CD14-positive monocyte (primary cell): Measurements from ENCODE around the gene PKP4. TPM values are rescaled to one million over a fixed set of nuclear protein-coding genes. Genes with fewer than 3 reads are reported as not detected.

ENCODE experiments used
- DNase-seq, 3 donors: peaks; one replicate each; pipeline ENCODE4 v3.0.0-alpha.2; 2011 to 2022
- H2AFZ ChIP-seq: 2 replicates; pipeline ENCODE4 v1.6.0; 2012; ENCODE audit warnings: mild to moderate bottlenecking, low read depth, low read length, inconsistent platforms; ENCODE audit not compliant: insufficient read depth, poor library complexity, severe bottlenecking
- H3K27ac ChIP-seq, 2 donors: 1 replicate in 1 of 2; 2 replicates in 1 of 2; pipeline ENCODE4 v1.5.1; 2012 to 2013; ENCODE audit warnings: low read length in 2 of 2, control low read depth in 1 of 2, inconsistent platforms in 1 of 2, low read depth in 1 of 2, mild to moderate bottlenecking in 1 of 2
- H3K27me3 ChIP-seq, 2 donors: one replicate each; pipeline versions ENCODE4 v1.6.0 to v1.6.1; 2011 to 2013; ENCODE audit warnings: low read length in 2 of 2; ENCODE audit not compliant: control insufficient read depth in 2 of 2, insufficient read depth in 2 of 2
- H3K36me3 ChIP-seq, 2 donors: replicated peaks in 1 of 2; 1 replicate in 1 of 2; 2 replicates in 1 of 2; pipeline versions ENCODE4 v1.5.1 to v1.6.1; 2012 to 2013; ENCODE audit warnings: low read length in 2 of 2, control low read depth in 1 of 2, inconsistent platforms in 1 of 2, mild to moderate bottlenecking in 1 of 2; ENCODE audit not compliant: insufficient read depth in 2 of 2, control insufficient read depth in 1 of 2
- H3K4me1 ChIP-seq, 2 donors: 1 replicate in 1 of 2; 2 replicates in 1 of 2; pipeline versions ENCODE4 v1.5.1 to v1.6.1; 2012 to 2013; ENCODE audit warnings: low read length in 2 of 2, control low read depth in 1 of 2, inconsistent platforms in 1 of 2, mild to moderate bottlenecking in 1 of 2, moderate library complexity in 1 of 2; ENCODE audit not compliant: insufficient read depth in 2 of 2, control insufficient read depth in 1 of 2
- H3K4me2 ChIP-seq: replicated peaks from 2 replicates; pipeline ENCODE3; 2012; ENCODE audit warnings: low read length, moderate library complexity, mild to moderate bottlenecking; ENCODE audit not compliant: poor library complexity, severe bottlenecking; ENCODE audit errors: extremely low read depth
- H3K4me3 ChIP-seq, 3 experiments: fragments of 200-600 bp in 1 of 3; sonication (generic) in 1 of 3; replicated peaks in 1 of 3; 1 replicate in 2 of 3; 2 replicates in 1 of 3; pipeline ENCODE4 v1.5.1; 2011 to 2013; ENCODE audit warnings: low read length in 3 of 3, mild to moderate bottlenecking in 3 of 3, control low read depth in 2 of 3, low read depth in 2 of 3, inconsistent platforms in 1 of 3, moderate library complexity in 1 of 3
- H3K79me2 ChIP-seq: 2 replicates; pipeline ENCODE4 v1.6.0; 2012; ENCODE audit warnings: mild to moderate bottlenecking, control low read depth, inconsistent platforms, low read length, moderate library complexity; ENCODE audit not compliant: insufficient read depth
- H3K9ac ChIP-seq: 2 replicates; pipeline ENCODE4 v1.6.0; 2017; ENCODE audit warnings: low read length, mild to moderate bottlenecking; ENCODE audit not compliant: insufficient read depth, poor library complexity, severe bottlenecking
- H3K9me3 ChIP-seq, 2 donors: replicated peaks in 1 of 2; 1 replicate in 1 of 2; 2 replicates in 1 of 2; pipeline versions ENCODE4 v1.5.1 to v1.6.1; 2012 to 2013; ENCODE audit warnings: low read length in 2 of 2, control low read depth in 1 of 2; ENCODE audit not compliant: control insufficient read depth in 1 of 2, insufficient read depth in 1 of 2
- H4K20me1 ChIP-seq: 2 replicates; pipeline ENCODE4 v1.6.0; 2012; ENCODE audit warnings: mild to moderate bottlenecking, low read length, control low read depth, moderate library complexity; ENCODE audit not compliant: insufficient read depth
- H3K27ac Mint-ChIP-seq, 7 donors: one replicate each; pipeline ENCODE4 v1.8.0; 2020; ENCODE audit warnings: mild to moderate bottlenecking in 7 of 7, mixed read lengths in 7 of 7, moderate library complexity in 6 of 7, inconsistent platforms in 2 of 7
- H3K27me3 Mint-ChIP-seq, 3 donors: one replicate each; pipeline ENCODE4 v1.8.0; 2021 to 2022; ENCODE audit warnings: low read depth in 3 of 3, mild to moderate bottlenecking in 3 of 3, mixed read lengths in 3 of 3, moderate library complexity in 3 of 3, inconsistent platforms in 1 of 3
- H3K36me3 Mint-ChIP-seq, 2 donors: one replicate each; pipeline ENCODE4 v1.8.0; 2020; ENCODE audit warnings: mixed read lengths in 2 of 2, inconsistent platforms in 1 of 2, mild to moderate bottlenecking in 1 of 2
- H3K4me1 Mint-ChIP-seq: one replicate; pipeline ENCODE4 v1.8.0; 2020; ENCODE audit warnings: mild to moderate bottlenecking, mixed read lengths
- H3K4me3 Mint-ChIP-seq, 2 donors: one replicate each; pipeline ENCODE4 v1.8.0; 2020; ENCODE audit warnings: mild to moderate bottlenecking in 2 of 2, mixed read lengths in 2 of 2, moderate library complexity in 1 of 2
- H3K9me3 Mint-ChIP-seq, 7 donors: one replicate each; pipeline ENCODE4 v1.8.0; 2020 to 2022; ENCODE audit warnings: mixed read lengths in 7 of 7, mild to moderate bottlenecking in 6 of 7, moderate library complexity in 6 of 7, inconsistent platforms in 2 of 7
- WGBS: methylation state at CpG from one replicate; pipeline ENCODE4 v1.1.5; 2013; ENCODE audit warnings: missing lambda C conversion rate; ENCODE audit not compliant: insufficient coverage; 5-methylcytosine and 5-hydroxymethylcytosine counted together
- intact Hi-C, 2 donors: fragments of 100-400 bp; cut with micrococcal nuclease; formaldehyde crosslinking; loops; one replicate each; pipeline versions ENCODE4 v1.15.0 to v1.15.1; 2023
- polyA plus RNA-seq, 3 donors: library from polyadenylated mRNA; depleted of rRNA in 1 of 3; unstranded in 2 of 3; stranded (reverse) in 1 of 3; fragments of 300-500 nt in 2 of 3; fragments of >200 nt in 1 of 3; fragmentation: Illumina TruSeq in 2 of 3; gene quantifications; 1 replicate in 2 of 3; 2 replicates in 1 of 3; pipeline ENCODE4 v1.2.3, GENCODE V29; 2012 to 2021
- TF ChIP-seq, protein P1 (sequence below): fragments of 200-600 bp; IDR thresholded peaks from one replicate; pipeline ENCODE4 v1.8.0; 2022; ENCODE audit warnings: antibody characterized with exemption, mild to moderate bottlenecking

PKP4 gene
- polyA plus RNA-seq, 3 donors, result 0.33 to 9.4 (median 0.73) TPM

DNA sequence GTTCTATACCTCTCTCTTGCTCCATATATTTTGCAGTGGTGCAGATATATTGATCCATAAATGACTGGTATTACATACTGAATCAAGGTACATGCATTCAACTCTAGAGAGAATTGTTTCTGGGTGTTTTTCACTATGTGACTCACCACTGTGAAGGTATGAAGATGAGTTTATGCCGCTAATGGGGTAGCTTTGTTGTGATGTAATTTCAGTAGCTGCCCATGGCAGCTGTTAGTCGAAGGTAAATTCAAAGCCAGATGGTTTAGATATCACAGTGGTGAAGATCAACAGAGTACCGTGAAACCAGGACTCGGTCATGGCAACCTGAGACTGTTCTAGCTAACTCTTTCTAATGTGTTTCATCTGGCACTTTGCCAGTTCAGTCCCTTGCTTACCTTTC is 50.4 kb downstream of the PKP4 start:
- Histone ChIP-seq H3K9me3 (no peaks in the 10 kb centered on the region), H3K27me3 (no peaks in the 10 kb centered on the region), H3K36me3 (no peaks in the 10 kb centered on the region), H4K20me1 (no peaks in the 10 kb centered on the region), H3K9ac (no peak overlapping the region), H3K4me3 (no peak overlapping the region), H3K4me2 (no peak overlapping the region), H2AFZ (no peak overlapping the region), H3K79me2 (peaks cover 8% of the 10 kb centered on the region), H3K27ac (no peak overlapping the region), H3K4me1 (no peaks in the 10 kb centered on the region)
- Mint-ChIP-seq H3K4me1 (peaks cover 8% of the 10 kb centered on the region), H3K27me3 (peaks cover 0 to 3% (median 0%) of the 10 kb centered on the region in 3 donors), H3K9me3 (peaks cover 0 to 2% (median 0%) of the 10 kb centered on the region in 7 donors), H3K4me3 (no peak overlapping the region), H3K27ac (no peak overlapping the region), H3K36me3 (peaks cover 0 to 5% of the 10 kb centered on the region in 2 donors)
- DNase-seq, result no peak
- intact Hi-C loops, result no loop called here
- TF ChIP-seq, protein P1, sequence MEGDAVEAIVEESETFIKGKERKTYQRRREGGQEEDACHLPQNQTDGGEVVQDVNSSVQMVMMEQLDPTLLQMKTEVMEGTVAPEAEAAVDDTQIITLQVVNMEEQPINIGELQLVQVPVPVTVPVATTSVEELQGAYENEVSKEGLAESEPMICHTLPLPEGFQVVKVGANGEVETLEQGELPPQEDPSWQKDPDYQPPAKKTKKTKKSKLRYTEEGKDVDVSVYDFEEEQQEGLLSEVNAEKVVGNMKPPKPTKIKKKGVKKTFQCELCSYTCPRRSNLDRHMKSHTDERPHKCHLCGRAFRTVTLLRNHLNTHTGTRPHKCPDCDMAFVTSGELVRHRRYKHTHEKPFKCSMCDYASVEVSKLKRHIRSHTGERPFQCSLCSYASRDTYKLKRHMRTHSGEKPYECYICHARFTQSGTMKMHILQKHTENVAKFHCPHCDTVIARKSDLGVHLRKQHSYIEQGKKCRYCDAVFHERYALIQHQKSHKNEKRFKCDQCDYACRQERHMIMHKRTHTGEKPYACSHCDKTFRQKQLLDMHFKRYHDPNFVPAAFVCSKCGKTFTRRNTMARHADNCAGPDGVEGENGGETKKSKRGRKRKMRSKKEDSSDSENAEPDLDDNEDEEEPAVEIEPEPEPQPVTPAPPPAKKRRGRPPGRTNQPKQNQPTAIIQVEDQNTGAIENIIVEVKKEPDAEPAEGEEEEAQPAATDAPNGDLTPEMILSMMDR, result no peak
- 100% methylated on average over 1 of the region's 4 CpGs for WGBS

- WGBS, result 100% methylated on average over 1 of the region's 2 CpGs
- Histone ChIP-seq H3K9me3 (no peaks in the 10 kb centered on the region), H3K4me1 (no peaks in the 10 kb centered on the region), H3K79me2 (peaks cover 8% of the 10 kb centered on the region), H3K27ac (no peak overlapping the region), H3K27me3 (no peaks in the 10 kb centered on the region), H3K4me3 (no peak overlapping the region), H3K9ac (no peak overlapping the region), H4K20me1 (no peaks in the 10 kb centered on the region), H3K36me3 (no peaks in the 10 kb centered on the region), H2AFZ (no peak overlapping the region), H3K4me2 (no peak overlapping the region)
- peaks cover 0 to 2% (median 0%) of the 10 kb centered on the region in 3 donors for H3K27me3 Mint-ChIP-seq
- peaks cover 0 to 5% of the 10 kb centered on the region in 2 donors for H3K36me3 Mint-ChIP-seq
- no peak overlapping the region for H3K4me3 Mint-ChIP-seq
- intact Hi-C loops, result no loop called here
- no peak for DNase-seq
- peaks cover 8% of the 10 kb centered on the region for H3K4me1 Mint-ChIP-seq
- H3K9me3 Mint-ChIP-seq, result peaks cover 0 to 2% (median 0%) of the 10 kb centered on the region in 7 donors
- H3K27ac Mint-ChIP-seq, result no peak overlapping the region
- TF ChIP-seq, protein P1, result no peak
Measured at GRCh38 chr2:158507679-158508078, 50.9 kb downstream of the PKP4 start.
